Measurements from ENCODE around the gene THRAP3.
A peak's percentile ranks its signal among the peaks of the same experiment; 100 is the strongest.

THRAP3 gene

GRCh38 chr1:36323636-36324352 lies 99.6 kb downstream of the THRAP3 start, which contains the start of gene EVA1B:
TSS of gene EVA1B (minus strand) at chr1:36323645. CDS start at chr1:36323037, 608 bp downstream.
- no peaks in the 10 kb centered on the region for H3K27me3 ChIP-seq (replicated peaks; ENCODE audit: control insufficient read depth, insufficient read depth, low read length, poor library complexity, severe bottlenecking)
- peak; percentile 32 to 56 (median 33) for DNase-seq
- peaks cover 29% of the 10 kb centered on the region for H3K4me1 ChIP-seq (ENCODE audit: control insufficient read depth, insufficient read depth, low read length, poor library complexity, severe bottlenecking)
- H3K9me3 ChIP-seq (ENCODE audit: control insufficient read depth, low read length) = no peaks in the 10 kb centered on the region
- peak within 1 kb of the TSS; percentile 32 for H3K27ac ChIP-seq (ENCODE audit: insufficient read depth, low read length, poor library complexity, severe bottlenecking)
- H3K4me3 ChIP-seq (ENCODE audit: insufficient read depth, low read depth, low read length, poor library complexity, severe bottlenecking) = peak within 1 kb of the TSS; percentile 67
- no peaks in the 10 kb centered on the region for H3K36me3 ChIP-seq (ENCODE audit: control insufficient read depth, insufficient read depth, low read length)

DNA sequence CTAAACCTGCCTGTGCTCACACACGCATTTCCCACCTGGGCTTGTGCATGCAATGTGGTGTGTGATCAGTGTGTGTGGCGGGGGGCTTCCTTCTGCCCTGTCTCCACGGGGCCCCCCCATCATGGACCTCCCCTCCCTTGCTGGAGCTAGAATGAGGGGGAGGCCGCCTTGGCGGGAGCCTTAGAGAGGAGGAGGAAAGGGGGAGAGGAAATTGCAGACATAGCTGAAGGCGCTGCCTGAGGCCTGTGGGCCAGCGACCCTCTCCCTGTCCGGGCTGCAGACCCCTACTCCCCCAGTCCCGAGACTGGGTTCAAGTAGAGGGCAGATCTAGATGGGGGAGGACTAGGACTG lies 100.1 kb downstream of the THRAP3 start:
- H3K9me3 ChIP-seq (ENCODE audit: control insufficient read depth, low read length) = no peaks in the 10 kb centered on the region
- no peak overlapping the region for H3K4me3 ChIP-seq (ENCODE audit: insufficient read depth, low read depth, low read length, poor library complexity, severe bottlenecking)
- DNase-seq = no peak
- H3K27me3 ChIP-seq (replicated peaks; ENCODE audit: control insufficient read depth, insufficient read depth, low read length, poor library complexity, severe bottlenecking) = no peaks in the 10 kb centered on the region
- H3K27ac ChIP-seq (ENCODE audit: insufficient read depth, low read length, poor library complexity, severe bottlenecking) = no peak overlapping the region
- no peaks in the 10 kb centered on the region for H3K36me3 ChIP-seq (ENCODE audit: control insufficient read depth, insufficient read depth, low read length)
- peaks cover 29% of the 10 kb centered on the region for H3K4me1 ChIP-seq (ENCODE audit: control insufficient read depth, insufficient read depth, low read length, poor library complexity, severe bottlenecking)

GRCh38 chr1:36326499-36326898 lies 102.3 kb downstream of the THRAP3 start:
- no peak for DNase-seq
- H3K27ac ChIP-seq (ENCODE audit: insufficient read depth, low read length, poor library complexity, severe bottlenecking) = no peak overlapping the region
- H3K36me3 ChIP-seq (ENCODE audit: control insufficient read depth, insufficient read depth, low read length) = no peaks in the 10 kb centered on the region
- no peak overlapping the region for H3K4me3 ChIP-seq (ENCODE audit: insufficient read depth, low read depth, low read length, poor library complexity, severe bottlenecking)
- H3K9me3 ChIP-seq (ENCODE audit: control insufficient read depth, low read length) = no peaks in the 10 kb centered on the region
- H3K4me1 ChIP-seq (ENCODE audit: control insufficient read depth, insufficient read depth, low read length, poor library complexity, severe bottlenecking) = peaks cover 20% of the 10 kb centered on the region
- H3K27me3 ChIP-seq (replicated peaks; ENCODE audit: control insufficient read depth, insufficient read depth, low read length, poor library complexity, severe bottlenecking) = no peaks in the 10 kb centered on the region

DNA sequence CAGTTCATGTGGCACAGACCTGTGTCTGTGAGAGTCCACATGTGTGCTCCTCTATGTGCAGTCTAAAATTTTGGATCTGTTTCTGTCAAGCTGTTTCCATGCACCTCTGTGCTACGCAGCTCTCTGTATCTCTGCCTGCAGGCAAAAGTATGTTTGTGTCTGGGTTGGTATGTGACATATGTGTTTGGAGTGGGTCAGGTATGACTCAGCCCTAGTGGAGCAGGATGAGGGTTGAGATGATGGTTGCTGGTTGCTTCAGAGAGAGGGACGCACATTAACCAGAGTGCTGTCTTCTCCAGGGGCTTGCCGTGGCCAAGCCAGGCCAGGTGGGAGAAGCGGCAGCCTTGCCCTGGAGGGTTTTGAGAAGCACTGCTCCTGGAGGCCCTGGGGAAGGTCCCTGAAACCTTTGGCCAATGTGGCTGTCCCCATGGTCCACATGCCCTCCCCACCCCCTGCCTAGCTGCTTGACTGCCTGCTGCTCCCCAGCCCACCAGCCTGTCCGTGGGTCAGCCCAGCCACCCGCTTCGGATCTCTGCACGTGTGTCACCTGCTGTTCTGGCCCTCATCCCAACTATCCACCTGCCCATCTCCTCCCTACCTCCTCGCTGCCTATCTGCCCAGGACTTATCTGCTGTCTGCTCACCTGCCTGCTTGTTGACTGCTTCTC lies 103.3 kb downstream of the THRAP3 start:
- peaks cover 13% of the 10 kb centered on the region for H3K4me1 ChIP-seq (ENCODE audit: control insufficient read depth, insufficient read depth, low read length, poor library complexity, severe bottlenecking)
- H3K36me3 ChIP-seq (ENCODE audit: control insufficient read depth, insufficient read depth, low read length) = no peaks in the 10 kb centered on the region
- H3K4me3 ChIP-seq (ENCODE audit: insufficient read depth, low read depth, low read length, poor library complexity, severe bottlenecking) = no peak overlapping the region
- no peaks in the 10 kb centered on the region for H3K9me3 ChIP-seq (ENCODE audit: control insufficient read depth, low read length)
- DNase-seq = no peak
- H3K27ac ChIP-seq (ENCODE audit: insufficient read depth, low read length, poor library complexity, severe bottlenecking) = no peak overlapping the region
- no peaks in the 10 kb centered on the region for H3K27me3 ChIP-seq (replicated peaks; ENCODE audit: control insufficient read depth, insufficient read depth, low read length, poor library complexity, severe bottlenecking)

DNA sequence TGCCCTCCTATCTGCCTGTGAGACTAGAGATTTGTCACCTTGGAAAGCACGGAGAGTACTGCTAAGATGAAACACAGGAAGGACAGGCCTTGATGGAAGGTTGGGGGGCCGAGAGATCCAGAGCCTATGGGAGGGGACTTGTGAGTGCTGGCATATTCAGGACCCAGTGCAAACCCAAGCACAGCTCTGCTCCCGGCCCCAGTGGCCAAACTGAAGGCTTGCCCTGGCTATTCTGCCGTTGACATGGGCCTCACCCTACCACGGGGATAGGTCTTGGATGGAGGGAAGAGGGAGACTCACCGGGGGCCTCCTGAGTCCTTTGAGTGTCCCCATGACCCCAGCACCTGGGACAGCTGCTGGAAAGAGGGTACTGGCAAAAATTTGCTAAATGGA lies 103.8 kb downstream of the THRAP3 start:
- peaks cover 9% of the 10 kb centered on the region for H3K4me1 ChIP-seq (ENCODE audit: control insufficient read depth, insufficient read depth, low read length, poor library complexity, severe bottlenecking)
- no peak overlapping the region for H3K27ac ChIP-seq (ENCODE audit: insufficient read depth, low read length, poor library complexity, severe bottlenecking)
- no peak overlapping the region for H3K4me3 ChIP-seq (ENCODE audit: insufficient read depth, low read depth, low read length, poor library complexity, severe bottlenecking)
- no peak for DNase-seq
- no peaks in the 10 kb centered on the region for H3K36me3 ChIP-seq (ENCODE audit: control insufficient read depth, insufficient read depth, low read length)
- no peaks in the 10 kb centered on the region for H3K27me3 ChIP-seq (replicated peaks; ENCODE audit: control insufficient read depth, insufficient read depth, low read length, poor library complexity, severe bottlenecking)
- no peaks in the 10 kb centered on the region for H3K9me3 ChIP-seq (ENCODE audit: control insufficient read depth, low read length)

DNA sequence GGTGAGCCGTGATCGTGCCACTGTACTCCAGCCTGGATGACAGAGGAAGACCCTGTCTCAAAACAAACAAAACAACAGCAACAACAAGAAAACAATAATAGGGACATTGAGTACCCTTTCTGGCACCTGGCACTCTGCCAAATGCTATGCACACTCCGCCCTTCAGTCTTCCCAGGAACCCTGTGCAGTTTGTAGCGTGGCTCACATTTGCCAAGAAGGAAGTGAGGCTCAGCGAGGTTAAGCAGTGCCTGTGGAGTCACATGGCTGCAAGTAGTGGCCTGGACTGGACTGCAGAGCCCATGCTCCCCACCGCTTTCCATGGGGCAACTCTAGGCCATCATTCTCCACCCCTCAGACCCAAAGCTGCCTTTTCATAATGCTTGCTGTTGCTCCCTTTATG lies 104.5 kb downstream of the THRAP3 start:
- H3K27me3 ChIP-seq (replicated peaks; ENCODE audit: control insufficient read depth, insufficient read depth, low read length, poor library complexity, severe bottlenecking) = no peaks in the 10 kb centered on the region
- no peak overlapping the region for H3K27ac ChIP-seq (ENCODE audit: insufficient read depth, low read length, poor library complexity, severe bottlenecking)
- peaks cover 9% of the 10 kb centered on the region for H3K4me1 ChIP-seq (ENCODE audit: control insufficient read depth, insufficient read depth, low read length, poor library complexity, severe bottlenecking)
- H3K9me3 ChIP-seq (ENCODE audit: control insufficient read depth, low read length) = no peaks in the 10 kb centered on the region
- no peak overlapping the region for H3K4me3 ChIP-seq (ENCODE audit: insufficient read depth, low read depth, low read length, poor library complexity, severe bottlenecking)
- H3K36me3 ChIP-seq (ENCODE audit: control insufficient read depth, insufficient read depth, low read length) = no peaks in the 10 kb centered on the region
- DNase-seq = no peak

GRCh38 chr1:36329817-36330216 lies 105.6 kb downstream of the THRAP3 start:
- DNase-seq = no peak
- H3K4me3 ChIP-seq (ENCODE audit: insufficient read depth, low read depth, low read length, poor library complexity, severe bottlenecking) = no peak overlapping the region
- H3K27ac ChIP-seq (ENCODE audit: insufficient read depth, low read length, poor library complexity, severe bottlenecking) = no peak overlapping the region
- H3K9me3 ChIP-seq (ENCODE audit: control insufficient read depth, low read length) = no peaks in the 10 kb centered on the region
- H3K36me3 ChIP-seq (ENCODE audit: control insufficient read depth, insufficient read depth, low read length) = no peaks in the 10 kb centered on the region
- H3K27me3 ChIP-seq (replicated peaks; ENCODE audit: control insufficient read depth, insufficient read depth, low read length, poor library complexity, severe bottlenecking) = no peaks in the 10 kb centered on the region
- no peaks in the 10 kb centered on the region for H3K4me1 ChIP-seq (ENCODE audit: control insufficient read depth, insufficient read depth, low read length, poor library complexity, severe bottlenecking)

- Histone ChIP-seq H3K4me3 (ENCODE audit: insufficient read depth, low read depth, low read length, poor library complexity, severe bottlenecking) (no peak overlapping the region), H3K27ac (ENCODE audit: insufficient read depth, low read length, poor library complexity, severe bottlenecking) (no peak overlapping the region), H3K36me3 (ENCODE audit: control insufficient read depth, insufficient read depth, low read length) (no peaks in the 10 kb centered on the region), H3K27me3 (replicated peaks; ENCODE audit: control insufficient read depth, insufficient read depth, low read length, poor library complexity, severe bottlenecking) (no peaks in the 10 kb centered on the region), H3K9me3 (ENCODE audit: control insufficient read depth, low read length) (no peaks in the 10 kb centered on the region), H3K4me1 (ENCODE audit: control insufficient read depth, insufficient read depth, low read length, poor library complexity, severe bottlenecking) (no peaks in the 10 kb centered on the region)
- no peak for DNase-seq
Observed at GRCh38 chr1:36330940-36331339, 106.7 kb downstream of the THRAP3 start.

DNA sequence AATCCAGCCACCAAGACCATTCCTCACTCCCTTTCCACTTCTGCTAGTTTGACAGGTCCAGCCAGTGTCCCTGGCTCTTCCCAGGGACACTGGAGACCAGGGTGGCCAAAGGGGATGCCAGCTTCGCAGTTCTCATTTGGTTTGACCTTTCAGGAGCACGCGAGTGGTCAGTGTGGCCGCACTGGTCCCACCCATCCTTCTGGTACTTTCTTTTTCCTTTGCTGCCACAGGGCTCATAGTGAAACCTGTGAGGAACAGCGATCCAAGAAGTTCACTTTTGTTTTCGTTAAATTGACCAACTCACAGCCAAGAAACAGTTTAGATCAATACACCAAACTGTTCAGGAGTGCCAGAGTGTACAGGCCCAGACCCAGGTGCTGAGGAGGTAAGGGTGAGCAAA lies 113.6 kb downstream of the THRAP3 start:
- DNase-seq = no peak
- Histone ChIP-seq H3K9me3 (ENCODE audit: control insufficient read depth, low read length) (no peaks in the 10 kb centered on the region), H3K36me3 (ENCODE audit: control insufficient read depth, insufficient read depth, low read length) (peaks cover 6% of the 10 kb centered on the region), H3K4me3 (ENCODE audit: insufficient read depth, low read depth, low read length, poor library complexity, severe bottlenecking) (no peak overlapping the region), H3K4me1 (ENCODE audit: control insufficient read depth, insufficient read depth, low read length, poor library complexity, severe bottlenecking) (peaks cover 7% of the 10 kb centered on the region), H3K27ac (ENCODE audit: insufficient read depth, low read length, poor library complexity, severe bottlenecking) (no peak overlapping the region), H3K27me3 (replicated peaks; ENCODE audit: control insufficient read depth, insufficient read depth, low read length, poor library complexity, severe bottlenecking) (no peaks in the 10 kb centered on the region)

GRCh38 chr1:36339215-36339614 lies 115.0 kb downstream of the THRAP3 start:
- Histone ChIP-seq H3K27ac (ENCODE audit: insufficient read depth, low read length, poor library complexity, severe bottlenecking) (no peak overlapping the region), H3K9me3 (ENCODE audit: control insufficient read depth, low read length) (no peaks in the 10 kb centered on the region), H3K4me1 (ENCODE audit: control insufficient read depth, insufficient read depth, low read length, poor library complexity, severe bottlenecking) (peaks cover 15% of the 10 kb centered on the region), H3K36me3 (ENCODE audit: control insufficient read depth, insufficient read depth, low read length) (peaks cover 15% of the 10 kb centered on the region), H3K4me3 (ENCODE audit: insufficient read depth, low read depth, low read length, poor library complexity, severe bottlenecking) (no peak overlapping the region), H3K27me3 (replicated peaks; ENCODE audit: control insufficient read depth, insufficient read depth, low read length, poor library complexity, severe bottlenecking) (no peaks in the 10 kb centered on the region)
- DNase-seq = no peak

All from effector memory CD4-positive, alpha-beta T cell (primary cell).